ENCODE measurements around the gene IRS1.
A peak's percentile ranks its signal among the peaks of the same experiment; 100 is the strongest.
"Not testable (repeated sequence)": the region's sequence is repeated elsewhere in the genome, so short reads cannot be mapped to it uniquely, and the experiment has no call there.

Gene IRS1

DNA sequence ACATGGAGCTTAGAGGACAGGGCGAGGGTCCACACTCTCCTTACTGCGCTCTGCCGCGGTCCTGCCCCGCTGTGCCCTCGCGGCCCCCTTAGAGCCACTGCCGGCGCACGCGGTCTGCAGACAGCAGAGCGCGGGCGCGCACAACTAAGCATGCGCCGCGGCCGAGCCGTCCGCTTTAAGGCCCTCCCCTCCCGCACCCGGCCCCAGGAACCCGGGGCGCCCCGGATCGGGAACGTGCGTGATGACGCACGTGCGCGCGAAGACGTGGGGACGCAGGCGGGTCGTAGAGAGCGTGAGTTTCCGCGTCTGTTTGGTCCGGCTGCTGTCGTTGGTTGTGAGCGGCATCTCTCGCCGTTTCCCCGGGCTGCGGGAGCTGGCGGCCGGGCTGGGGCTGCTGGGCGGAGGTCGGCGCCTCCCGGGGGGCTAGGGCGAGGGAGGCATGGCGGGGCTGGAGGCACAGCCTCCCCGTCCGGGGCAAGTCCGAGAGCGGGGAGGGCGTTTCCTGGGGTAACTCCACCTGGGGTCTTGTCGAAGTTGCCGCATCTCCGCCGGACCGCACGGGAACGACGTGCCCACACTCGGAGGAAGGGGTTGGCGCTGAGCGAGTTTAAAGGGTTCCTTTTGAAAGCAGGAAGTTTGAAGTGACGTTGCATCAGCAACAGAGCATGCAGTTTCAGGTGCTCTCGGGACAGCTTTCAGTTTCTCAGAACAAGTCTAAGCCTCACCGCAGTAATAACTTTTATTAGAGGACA lies 36.4 kb upstream of the IRS1 start, which contains the start of gene RHBDD1:
Gene RHBDD1, plus strand, starts transcription at position 259 of the 752 bp plus-strand sequence. CDS start 28,640 bp downstream, outside the sequence.
- Histone ChIP-seq H3K4me1 (ENCODE audit: insufficient read depth, low read length) (peaks cover 4% of the 10 kb centered on the region), H3K36me3 (ENCODE audit: insufficient read depth, low read length) (no peaks in the 10 kb centered on the region; the same call in 1 of the 2 replicates), H3K9ac (ENCODE audit: low read depth, low read length) (peak within 1 kb of the TSS; percentile 64), H3K9me3 (ENCODE audit: control insufficient read depth, insufficient read depth, low read length) (no peaks in the 10 kb centered on the region; the same call in 1 of the 2 replicates)

- Histone ChIP-seq H3K4me1 (ENCODE audit: insufficient read depth, low read length) (peaks cover 4% of the 10 kb centered on the region), H3K9me3 (ENCODE audit: control insufficient read depth, insufficient read depth, low read length) (no peaks in the 10 kb centered on the region; the same call in 1 of the 2 replicates), H3K36me3 (ENCODE audit: insufficient read depth, low read length) (no peaks in the 10 kb centered on the region; the same call in 1 of the 2 replicates), H3K9ac (ENCODE audit: low read depth, low read length) (peak overlapping the region; percentile 64)
Observed at GRCh38 chr2:226835420-226835795, 35.8 kb upstream of the IRS1 start.

DNA sequence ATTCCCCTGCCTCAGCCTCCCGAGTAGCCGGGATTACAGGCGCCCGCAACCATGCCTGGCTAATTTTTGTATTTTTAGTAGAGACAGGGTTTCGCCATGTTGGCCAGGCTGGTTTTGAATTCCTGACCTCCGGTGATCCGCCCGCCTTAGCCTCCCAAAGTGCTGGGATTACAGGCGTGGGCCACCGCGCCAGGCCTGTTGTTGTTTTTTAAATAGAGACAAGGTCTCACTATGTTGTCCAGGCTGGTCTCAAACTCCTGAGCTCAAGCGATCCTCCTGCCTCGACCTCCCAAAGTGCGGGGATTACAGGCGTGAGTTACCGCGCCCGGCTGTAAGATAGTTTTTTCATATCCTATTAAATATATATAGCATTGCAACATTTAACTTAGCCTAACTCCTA lies 35.3 kb upstream of the IRS1 start:
- H3K9me3 ChIP-seq (ENCODE audit: control insufficient read depth, insufficient read depth, low read length); H3K36me3 ChIP-seq (ENCODE audit: insufficient read depth, low read length); H3K4me1 ChIP-seq (ENCODE audit: insufficient read depth, low read length): not testable (repeated sequence)
- peak overlapping the region; percentile 64 for H3K9ac ChIP-seq (ENCODE audit: low read depth, low read length)

GRCh38 chr2:226832061-226832460 lies 32.4 kb upstream of the IRS1 start:
- H3K9ac ChIP-seq (ENCODE audit: low read depth, low read length): no peak overlapping the region

GRCh38 chr2:226831266-226831665 lies 31.6 kb upstream of the IRS1 start:
- Histone ChIP-seq H3K9me3 (ENCODE audit: control insufficient read depth, insufficient read depth, low read length) (no peaks in the 10 kb centered on the region; the same call in 1 of the 2 replicates), H3K4me1 (ENCODE audit: insufficient read depth, low read length) (no peaks in the 10 kb centered on the region), H3K36me3 (ENCODE audit: insufficient read depth, low read length) (no peaks in the 10 kb centered on the region), H3K9ac (ENCODE audit: low read depth, low read length) (no peak overlapping the region)

More at GRCh38 chr2:226832061-226832460, 32.4 kb upstream of the IRS1 start:
- Histone ChIP-seq H3K9me3 (ENCODE audit: control insufficient read depth, insufficient read depth, low read length) (no peaks in the 10 kb centered on the region; the same call in 1 of the 2 replicates), H3K4me1 (ENCODE audit: insufficient read depth, low read length) (peaks cover 3% of the 10 kb centered on the region), H3K36me3 (ENCODE audit: insufficient read depth, low read length) (no peaks in the 10 kb centered on the region; the same call in 1 of the 2 replicates)

DNA sequence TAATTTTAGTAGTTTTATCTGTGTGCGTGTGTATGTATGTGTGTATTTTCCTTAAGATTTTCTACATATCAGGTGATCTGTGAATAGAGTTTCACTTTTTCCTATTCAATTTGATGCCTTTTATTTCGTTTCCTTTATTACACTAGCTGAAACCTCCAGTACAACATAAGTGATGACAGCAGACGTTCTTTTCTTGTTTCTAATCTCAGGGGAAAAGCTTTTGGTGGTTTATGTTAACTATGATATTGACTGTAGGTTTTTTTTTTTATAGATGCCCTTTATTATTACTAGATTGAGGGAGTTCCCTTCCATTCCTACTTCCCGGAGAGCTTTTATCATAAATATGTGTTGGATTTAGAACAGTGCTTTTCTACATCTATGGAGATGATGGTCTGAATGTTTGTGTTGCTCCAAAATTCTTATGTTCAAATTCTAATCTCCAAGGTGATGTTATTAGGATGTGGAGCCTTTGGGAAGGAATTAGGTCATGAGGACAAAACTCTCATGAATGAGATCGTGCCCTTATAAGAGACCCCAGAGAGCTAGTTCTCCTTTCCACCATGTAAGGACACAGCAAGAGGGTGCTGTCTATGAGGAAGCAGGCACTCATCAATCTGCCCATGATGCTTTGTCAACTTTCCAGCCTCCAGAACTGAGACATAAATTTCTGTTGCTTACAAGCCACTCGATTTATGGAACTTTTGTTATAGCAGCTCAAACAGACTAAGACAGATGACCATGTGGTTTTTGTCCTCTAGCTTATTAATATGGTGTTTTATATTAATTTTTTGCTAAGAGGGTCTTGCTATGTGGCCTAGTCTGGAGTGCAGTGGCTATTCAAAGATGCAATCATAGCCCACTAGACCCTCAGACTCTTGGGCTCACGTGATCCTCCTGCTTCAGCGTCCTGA lies 30.4 kb upstream of the IRS1 start:
- Histone ChIP-seq H3K4me1 (ENCODE audit: insufficient read depth, low read length) (no peaks in the 10 kb centered on the region), H3K36me3 (ENCODE audit: insufficient read depth, low read length) (no peaks in the 10 kb centered on the region), H3K9me3 (ENCODE audit: control insufficient read depth, insufficient read depth, low read length) (no peaks in the 10 kb centered on the region; the same call in 1 of the 2 replicates), H3K9ac (ENCODE audit: low read depth, low read length) (no peak overlapping the region)

- no peaks in the 10 kb centered on the region for H3K4me1 ChIP-seq (ENCODE audit: insufficient read depth, low read length)
- no peaks in the 10 kb centered on the region for H3K9me3 ChIP-seq (ENCODE audit: control insufficient read depth, insufficient read depth, low read length)
- H3K9ac ChIP-seq (ENCODE audit: low read depth, low read length): no peak overlapping the region
- no peaks in the 10 kb centered on the region for H3K36me3 ChIP-seq (ENCODE audit: insufficient read depth, low read length)
Observed at GRCh38 chr2:226828191-226828590, 28.6 kb upstream of the IRS1 start.

GRCh38 chr2:226825056-226825455 lies 25.4 kb upstream of the IRS1 start:
- H3K4me1 ChIP-seq (ENCODE audit: insufficient read depth, low read length): no peaks in the 10 kb centered on the region
- no peaks in the 10 kb centered on the region for H3K9me3 ChIP-seq (ENCODE audit: control insufficient read depth, insufficient read depth, low read length)
- no peaks in the 10 kb centered on the region for H3K36me3 ChIP-seq (ENCODE audit: insufficient read depth, low read length)
- no peak overlapping the region for H3K9ac ChIP-seq (ENCODE audit: low read depth, low read length)

DNA sequence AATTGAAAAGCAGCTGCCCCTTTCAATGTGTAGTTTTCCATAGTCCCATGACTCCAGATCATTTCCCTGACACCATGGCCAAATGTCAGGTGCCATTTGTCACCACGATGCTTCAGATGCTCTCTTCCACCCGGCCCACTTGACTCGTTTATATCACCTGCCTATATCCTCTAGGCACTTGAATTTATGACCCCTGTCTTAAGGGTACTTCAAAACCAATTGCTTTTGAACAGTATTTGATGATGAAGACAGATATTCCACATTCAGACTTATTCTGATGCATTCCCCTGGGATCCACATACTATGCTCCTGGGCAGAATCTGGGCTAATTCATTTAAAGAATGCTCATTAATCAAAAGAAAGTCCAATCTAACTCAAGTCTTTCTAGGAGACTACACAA lies 19.3 kb upstream of the IRS1 start:
- Histone ChIP-seq H3K9ac (ENCODE audit: low read depth, low read length) (no peak overlapping the region), H3K4me1 (ENCODE audit: insufficient read depth, low read length) (no peaks in the 10 kb centered on the region), H3K9me3 (ENCODE audit: control insufficient read depth, insufficient read depth, low read length) (no peaks in the 10 kb centered on the region), H3K36me3 (ENCODE audit: insufficient read depth, low read length) (no peaks in the 10 kb centered on the region)

GRCh38 chr2:226813148-226813701 lies 13.6 kb upstream of the IRS1 start:
- H3K9ac ChIP-seq (ENCODE audit: low read depth, low read length): no peak overlapping the region
- no peaks in the 10 kb centered on the region for H3K36me3 ChIP-seq (ENCODE audit: insufficient read depth, low read length)
- H3K9me3 ChIP-seq (ENCODE audit: control insufficient read depth, insufficient read depth, low read length): no peaks in the 10 kb centered on the region
- no peaks in the 10 kb centered on the region for H3K4me1 ChIP-seq (ENCODE audit: insufficient read depth, low read length)

GRCh38 chr2:226803410-226803809 lies 3.8 kb upstream of the IRS1 start:
- H3K9ac ChIP-seq (ENCODE audit: low read depth, low read length): no peak overlapping the region
- no peaks in the 10 kb centered on the region for H3K36me3 ChIP-seq (ENCODE audit: insufficient read depth, low read length)
- no peaks in the 10 kb centered on the region for H3K4me1 ChIP-seq (ENCODE audit: insufficient read depth, low read length)
- no peaks in the 10 kb centered on the region for H3K9me3 ChIP-seq (ENCODE audit: control insufficient read depth, insufficient read depth, low read length)

GRCh38 chr2:226802573-226802972 lies 3.0 kb upstream of the IRS1 start:
- no peaks in the 10 kb centered on the region for H3K4me1 ChIP-seq (ENCODE audit: insufficient read depth, low read length)
- H3K9me3 ChIP-seq (ENCODE audit: control insufficient read depth, insufficient read depth, low read length): no peaks in the 10 kb centered on the region
- no peak overlapping the region for H3K9ac ChIP-seq (ENCODE audit: low read depth, low read length)
- no peaks in the 10 kb centered on the region for H3K36me3 ChIP-seq (ENCODE audit: insufficient read depth, low read length)

- Histone ChIP-seq H3K9ac (ENCODE audit: low read depth, low read length) (peak overlapping the region; percentile 52), H3K9me3 (ENCODE audit: control insufficient read depth, insufficient read depth, low read length) (no peaks in the 10 kb centered on the region), H3K36me3 (ENCODE audit: insufficient read depth, low read length) (no peaks in the 10 kb centered on the region), H3K4me1 (ENCODE audit: insufficient read depth, low read length) (no peaks in the 10 kb centered on the region)
Observed at GRCh38 chr2:226800941-226801784, 1.5 kb upstream of the IRS1 start.
